Lower leg skin (tissue), 3 donors: ENCODE data around the gene KRAS.

Source experiments
- CTCF ChIP-seq, 3 donors: fragments of 450-650 bp; IDR thresholded peaks; one replicate each; pipeline ENCODE4 v1.5.1; 2016; ENCODE audit warnings: antibody characterized with exemption in 3 of 3, mild to moderate bottlenecking in 3 of 3, moderate library complexity in 2 of 3
- POLR2A ChIP-seq, 2 donors: fragments of 450-650 bp; IDR thresholded peaks; one replicate each; pipeline ENCODE4 v1.6.1; 2016 to 2017; ENCODE audit warnings: antibody characterized with exemption in 2 of 2, mild to moderate bottlenecking in 1 of 2, moderate library complexity in 1 of 2

GRCh38 chr12:25264114-25264513 is 13.4 kb upstream of the KRAS start:
- no peak for TF ChIP-seq CTCF (IDR thresholded peaks at IDR 0.05)
- no peak for TF ChIP-seq POLR2A (IDR thresholded peaks at IDR 0.05)
